Right cardiac atrium (tissue), 5 donors: Measurements from ENCODE around the gene TMEM176A. TPM values are rescaled to one million over a fixed set of nuclear protein-coding genes. Genes with fewer than 3 reads are reported as not detected.

Source experiments
- ATAC-seq, 2 donors: fragments of 200-7000 bp; cut with Tn5 transposase; one replicate each; pipeline versions ENCODE4 v1.8.0 to v1.9.1; 2020; ENCODE audit warnings: moderate library complexity in 2 of 2, mild to moderate bottlenecking in 1 of 2
- DNase-seq, 3 donors: peaks; one replicate each; pipeline ENCODE4 v3.0.0-alpha.2; 2020
- H3K27ac ChIP-seq: one replicate; pipeline ENCODE4 v1.5.1; 2013; ENCODE audit warnings: mild to moderate bottlenecking, low read length, control low read depth, moderate library complexity
- H3K27me3 ChIP-seq: one replicate; pipeline ENCODE4 v1.6.1; 2013; ENCODE audit not compliant: control insufficient read depth, insufficient read depth
- H3K4me1 ChIP-seq: one replicate; pipeline ENCODE4 v1.6.1; 2013; ENCODE audit warnings: low read length; ENCODE audit not compliant: control insufficient read depth, insufficient read depth
- H3K4me3 ChIP-seq: one replicate; pipeline ENCODE4 v1.5.1; 2013; ENCODE audit warnings: low read length, control low read depth
- H3K9me3 ChIP-seq: one replicate; pipeline ENCODE4 v1.6.1; 2013; ENCODE audit warnings: low read length; ENCODE audit not compliant: control insufficient read depth
- WGBS: extraction: QIAGEN DNeasy Blood & Tissue Kit; methylation state at CpG from one replicate; pipeline ENCODE4 v1.1.7; 2013; 5-methylcytosine and 5-hydroxymethylcytosine counted together
- intact Hi-C, 4 donors: fragments of 100-400 bp; cut with DNase I; formaldehyde crosslinking; loops; one replicate each; pipeline versions ENCODE4 v1.11.0 to v1.14.0; 2022 to 2023
- long read RNA-seq, 4 donors: library from polyadenylated mRNA; unstranded; transcript quantifications; one replicate each; pipeline ENCODE4 v2.0.0, GENCODE V29; 2020 to 2021
- polyA plus RNA-seq: library from polyadenylated mRNA; stranded (reverse); fragments of 200-250 nt; gene quantifications from one replicate; pipeline ENCODE4 v1.2.3, GENCODE V29; 2013
- total RNA-seq, 4 donors: library from RNA; stranded (reverse); fragmentation: NEBNext Ultra II Directional; extraction: Animal tissue kit (Norgen Biotek cat#: 25700); gene quantifications; one replicate each; pipeline ENCODE4 v1.2.1, GENCODE V29; 2021
- donor health status: healthy with polysubstance abuse.
- donor health status: DM: no; HTN: yes; CAD: no.
- donor health status: DM: no; HTN: no; CAD: no.
- donor health status: DM: no; HTN: yes; CAD: no; lungs with severe emphysema.
- donor health status: DM: yes; HTN: yes; CAD: no.

The TMEM176A gene, protein sequence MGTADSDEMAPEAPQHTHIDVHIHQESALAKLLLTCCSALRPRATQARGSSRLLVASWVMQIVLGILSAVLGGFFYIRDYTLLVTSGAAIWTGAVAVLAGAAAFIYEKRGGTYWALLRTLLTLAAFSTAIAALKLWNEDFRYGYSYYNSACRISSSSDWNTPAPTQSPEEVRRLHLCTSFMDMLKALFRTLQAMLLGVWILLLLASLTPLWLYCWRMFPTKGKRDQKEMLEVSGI
- total RNA-seq: 100 to 1,000 TPM in 2 of 4 donors, 10 to 100 TPM in 2; 50.8 to 167 (median 126) TPM
- polyA plus RNA-seq: 51.6 TPM
- long read RNA-seq, donor 1, transcript TMEM176A-210 (7 exons, 1,530 nt): major isoform, 70 of 141 reads
- long read RNA-seq, donor 1, transcript TMEM176A-201 (7 exons, 1,261 nt): minor isoform, 35 of 141 reads
- long read RNA-seq, donor 1, partial matches to known transcripts: 14 of 141 reads
- long read RNA-seq, donor 1, other reads (novel, unspliced or antisense): 22 of 141 reads
- long read RNA-seq, donor 2, transcript TMEM176A-210 (7 exons, 1,530 nt): major isoform, 45 of 79 reads
- long read RNA-seq, donor 2, transcript TMEM176A-201 (7 exons, 1,261 nt): minor isoform, 21 of 79 reads
- long read RNA-seq, donor 2, partial matches to known transcripts: 3 of 79 reads
- long read RNA-seq, donor 2, other reads (novel, unspliced or antisense): 10 of 79 reads
- long read RNA-seq, donor 3, transcript TMEM176A-210 (7 exons, 1,530 nt): major isoform, 72 of 142 reads
- long read RNA-seq, donor 3, transcript TMEM176A-201 (7 exons, 1,261 nt): minor isoform, 41 of 142 reads
- long read RNA-seq, donor 3, partial matches to known transcripts: 9 of 142 reads
- long read RNA-seq, donor 3, other reads (novel, unspliced or antisense): 18 of 142 reads
- long read RNA-seq, donor 4, transcript TMEM176A-201 (7 exons, 1,261 nt): major isoform, 9 of 23 reads
- long read RNA-seq, donor 4, transcript TMEM176A-210 (7 exons, 1,530 nt): minor isoform, 8 of 23 reads
- long read RNA-seq, donor 4, partial matches to known transcripts: 3 of 23 reads
- long read RNA-seq, donor 4, other reads (novel, unspliced or antisense): 3 of 23 reads

DNA sequence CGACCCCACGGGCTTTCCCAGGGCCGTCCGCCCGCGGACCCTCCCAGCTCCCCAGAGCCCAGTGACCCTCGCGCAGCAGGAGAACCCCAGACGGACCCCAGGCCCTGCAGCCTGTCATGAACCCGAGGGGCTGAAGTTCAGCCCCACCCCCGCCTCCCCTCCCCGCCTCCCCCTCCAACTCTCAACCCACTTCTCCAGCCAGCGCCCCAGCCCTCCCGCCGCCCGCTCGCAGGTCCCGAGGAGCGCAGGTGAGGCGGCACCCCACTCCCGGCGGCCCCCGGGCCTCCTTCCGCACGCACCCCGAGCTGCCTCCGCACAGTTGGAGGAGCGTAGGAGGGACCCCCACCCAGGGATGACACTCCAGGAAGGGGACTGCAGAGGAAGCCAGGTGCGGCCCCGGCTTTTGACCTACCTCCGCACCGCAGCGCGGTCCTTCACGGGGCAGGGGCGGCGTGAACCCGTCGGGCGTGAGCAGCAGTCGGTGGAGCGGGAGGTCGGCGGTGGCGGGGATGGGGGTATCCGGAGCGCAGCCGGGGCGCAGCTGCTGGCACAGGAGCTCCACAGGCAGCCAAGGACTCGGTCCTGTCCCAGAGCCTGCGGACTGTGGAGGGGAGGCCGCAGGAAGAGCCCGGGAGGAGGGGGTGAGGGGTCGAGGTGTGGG, at the start of gene TMEM176A:
Gene TMEM176A (plus strand): TSS at position 189 of the 661 bp plus-strand sequence. CDS start 782 bp downstream, outside the sequence.
- H3K9me3 ChIP-seq: no peaks in the 10 kb centered on the region
- WGBS: 5% methylated on average over 54 of the region's 54 CpGs
- H3K4me3 ChIP-seq: peak within 1 kb of the TSS; percentile 68
- intact Hi-C loops: no loop called here
- H3K4me1 ChIP-seq: no peaks in the 10 kb centered on the region
- DNase-seq: peak; percentile 53 to 74 (median 54)
- H3K27ac ChIP-seq: no peak within 1 kb of the TSS
- no peaks in the 10 kb centered on the region for H3K27me3 ChIP-seq
- ATAC-seq: peak; percentile 53 to 75

DNA sequence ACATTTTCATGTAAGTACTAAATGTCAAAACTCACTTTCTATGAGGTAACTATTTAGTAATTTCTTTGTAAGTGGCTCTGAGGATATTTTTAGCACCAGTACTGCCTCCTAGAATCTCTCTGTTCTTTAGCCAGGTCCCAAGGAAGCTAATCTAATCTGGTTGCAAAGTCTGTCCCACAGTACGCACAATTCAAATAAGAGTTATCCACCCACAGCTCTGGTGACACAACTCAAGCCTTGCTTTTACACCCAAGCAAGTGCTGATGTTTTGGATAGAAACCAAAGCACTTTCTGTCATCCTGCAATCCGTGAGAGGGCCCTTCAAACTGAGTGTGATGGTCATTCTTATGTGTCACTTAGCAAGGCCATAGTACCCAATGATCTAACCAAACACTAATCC, 48.9 kb upstream of the TMEM176A start:
- Histone ChIP-seq H3K4me3 (no peak overlapping the region), H3K27me3 (no peaks in the 10 kb centered on the region), H3K27ac (peak overlapping the region; percentile 72), H3K9me3 (no peaks in the 10 kb centered on the region), H3K4me1 (peaks cover 9% of the 10 kb centered on the region)
- ATAC-seq (peak; percentile 87 to 89), DNase-seq (no peak)
- 13% methylated on average over 2 of the region's 2 CpGs for WGBS
- intact Hi-C loops: loop anchor here in 1 of 4 donors (10.0 kb wide), 1 partner anchor 127 kb away; no protein-coding TSS in a partner anchor

DNA sequence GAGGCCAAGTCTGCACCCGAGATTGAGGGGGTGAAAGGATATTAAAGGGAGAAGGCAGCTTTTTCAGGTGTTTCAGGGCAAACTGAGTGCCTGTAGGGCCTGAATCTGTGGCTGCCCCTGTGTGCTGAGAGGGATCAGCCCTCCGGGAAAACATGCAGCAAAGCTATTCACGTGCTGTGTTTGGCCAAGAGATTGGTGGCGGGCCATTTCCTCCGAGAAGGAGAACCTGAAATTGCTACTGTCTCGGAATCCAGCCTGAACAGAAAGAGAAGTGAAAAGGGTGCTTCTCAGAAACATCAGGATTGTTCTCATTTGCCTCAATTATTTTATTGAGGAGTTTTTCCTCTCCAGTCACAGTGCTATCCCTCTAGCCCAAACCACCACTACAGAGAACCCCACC, 47.3 kb upstream of the TMEM176A start:
- ATAC-seq: no peak
- Histone ChIP-seq H3K4me3 (no peak overlapping the region), H3K4me1 (peaks cover 9% of the 10 kb centered on the region), H3K9me3 (no peaks in the 10 kb centered on the region), H3K27ac (no peak overlapping the region), H3K27me3 (no peaks in the 10 kb centered on the region)
- intact Hi-C loops: loop anchor here in 1 of 4 donors (10.0 kb wide), 1 partner anchor 128 kb away; no protein-coding TSS in a partner anchor
- WGBS: 49% methylated on average over 6 of the region's 6 CpGs
- peak in 2 of 3 donors; percentile 49 to 57 for DNase-seq

DNA sequence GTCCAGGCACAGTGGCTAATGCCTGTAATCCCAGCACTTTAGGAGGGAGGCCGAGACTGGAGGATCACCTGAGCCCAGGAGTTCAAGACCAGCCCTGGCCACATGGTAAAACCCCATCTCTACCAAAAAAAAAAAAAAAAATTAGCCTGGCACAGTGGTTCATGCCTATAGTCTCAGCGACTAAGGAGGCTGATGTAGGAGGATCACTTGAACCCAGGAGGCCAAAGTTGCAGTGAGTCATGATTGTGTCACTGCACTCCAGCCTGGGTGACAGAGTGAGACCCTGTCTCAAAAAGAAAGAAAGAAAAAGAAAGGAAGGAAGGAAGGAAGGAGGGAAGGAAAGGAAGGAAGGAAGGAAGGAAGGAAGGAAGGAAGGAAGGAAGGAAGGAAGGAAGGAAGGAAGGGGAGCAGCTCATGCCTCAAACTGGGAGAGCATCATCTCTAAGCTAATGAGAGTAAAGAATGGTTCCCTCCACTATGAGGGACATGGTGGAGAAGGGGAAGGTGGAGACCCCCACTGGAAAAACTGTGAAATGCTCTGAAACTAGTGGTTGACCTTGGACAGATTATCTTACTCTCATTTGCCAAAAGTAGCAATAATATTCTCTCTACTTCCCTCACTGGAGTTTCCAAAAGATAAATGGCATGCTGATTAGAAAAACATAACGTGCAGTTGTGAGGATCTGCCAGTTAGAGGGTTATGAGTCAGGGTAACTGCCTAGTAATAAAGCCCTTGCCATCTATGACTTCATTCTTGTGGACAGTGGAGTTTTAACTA, 46.6 kb upstream of the TMEM176A start:
- WGBS: 42% methylated on average over 3 of the region's 3 CpGs
- peaks cover 9% of the 10 kb centered on the region for H3K4me1 ChIP-seq
- H3K27me3 ChIP-seq: no peaks in the 10 kb centered on the region
- peak overlapping the region; percentile 5 for H3K27ac ChIP-seq
- H3K4me3 ChIP-seq: no peak overlapping the region
- peak; percentile 54 to 71 for ATAC-seq
- H3K9me3 ChIP-seq: no peaks in the 10 kb centered on the region
- no peak for DNase-seq
- intact Hi-C loops: loop anchor here in 2 of 4 donors (2.0 to 10.0 kb wide), 2 partner anchors 129 to 303 kb away; partner anchors contain the start of gene GIMAP8 (in 1 of the 2)

DNA sequence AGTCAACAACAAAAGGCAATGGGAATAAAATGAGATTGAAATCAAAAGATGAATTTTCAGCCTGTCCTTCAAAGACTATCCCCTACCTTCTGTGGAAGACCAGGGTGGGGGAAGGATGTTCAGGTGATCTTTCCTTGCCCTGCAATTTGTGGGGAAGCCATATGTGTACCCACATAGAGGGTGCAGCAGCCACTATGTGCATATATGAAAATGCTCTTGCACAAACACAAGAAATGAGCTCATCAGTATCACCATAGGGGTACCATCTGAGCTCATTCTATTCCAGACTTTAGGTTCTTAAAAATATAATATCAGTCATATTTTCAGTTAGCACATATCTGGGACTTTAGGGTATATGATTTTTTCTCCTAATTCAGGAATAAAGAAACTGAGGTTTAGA, 45.6 kb upstream of the TMEM176A start:
- ATAC-seq (no peak), DNase-seq (no peak)
- intact Hi-C loops: loop anchor here in 3 of 4 donors (2.0 to 10.0 kb wide), 3 partner anchors 130 to 308 kb away; partner anchors contain the start of gene GIMAP8 (in 1 of the 3)
- Histone ChIP-seq H3K9me3 (no peaks in the 10 kb centered on the region), H3K4me3 (no peak overlapping the region), H3K4me1 (peaks cover 9% of the 10 kb centered on the region), H3K27ac (peak overlapping the region; percentile 81), H3K27me3 (no peaks in the 10 kb centered on the region)

DNA sequence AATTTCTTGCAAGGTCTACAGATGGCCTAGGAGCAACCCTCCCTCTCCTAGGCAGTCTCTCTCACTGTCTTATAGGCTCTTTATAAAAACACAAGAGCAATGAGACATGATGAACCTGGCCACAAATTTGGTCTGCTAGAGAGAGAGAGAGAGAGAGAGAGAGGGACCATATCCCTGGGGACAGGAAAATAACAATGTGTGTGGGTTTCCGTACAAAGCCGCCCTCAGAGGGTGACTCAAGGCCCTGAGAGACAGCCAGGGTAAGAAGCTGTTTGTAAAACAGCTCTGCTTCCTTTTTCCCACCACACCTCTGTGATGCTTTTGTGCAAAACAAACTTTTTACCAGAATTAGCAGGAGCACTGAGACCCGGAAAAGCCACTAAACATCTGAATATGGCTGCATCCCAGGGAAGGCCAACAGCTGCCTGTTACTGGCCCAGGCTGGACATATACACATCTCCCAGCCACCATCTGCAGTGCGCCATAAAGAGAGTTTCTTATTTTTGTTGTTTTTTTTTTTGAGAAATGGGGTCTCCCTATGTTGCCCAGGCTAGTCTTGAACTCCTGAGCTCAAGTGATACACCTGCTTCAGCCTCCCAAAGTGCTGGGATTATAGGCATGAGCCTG, 45.0 kb upstream of the TMEM176A start:
- H3K27me3 ChIP-seq: no peaks in the 10 kb centered on the region
- 53% methylated on average over 4 of the region's 4 CpGs for WGBS
- peak; percentile 64 to 79 for ATAC-seq
- peaks cover 9% of the 10 kb centered on the region for H3K4me1 ChIP-seq
- DNase-seq: peak in 2 of 3 donors; percentile 37 to 40
- peak overlapping the region; percentile 81 for H3K27ac ChIP-seq
- H3K9me3 ChIP-seq: no peaks in the 10 kb centered on the region
- intact Hi-C loops: loop anchor here in 3 of 4 donors (2.0 to 10.0 kb wide), 3 partner anchors 131 to 308 kb away; partner anchors contain the start of gene GIMAP8 (in 1 of the 3)
- H3K4me3 ChIP-seq: no peak overlapping the region

DNA sequence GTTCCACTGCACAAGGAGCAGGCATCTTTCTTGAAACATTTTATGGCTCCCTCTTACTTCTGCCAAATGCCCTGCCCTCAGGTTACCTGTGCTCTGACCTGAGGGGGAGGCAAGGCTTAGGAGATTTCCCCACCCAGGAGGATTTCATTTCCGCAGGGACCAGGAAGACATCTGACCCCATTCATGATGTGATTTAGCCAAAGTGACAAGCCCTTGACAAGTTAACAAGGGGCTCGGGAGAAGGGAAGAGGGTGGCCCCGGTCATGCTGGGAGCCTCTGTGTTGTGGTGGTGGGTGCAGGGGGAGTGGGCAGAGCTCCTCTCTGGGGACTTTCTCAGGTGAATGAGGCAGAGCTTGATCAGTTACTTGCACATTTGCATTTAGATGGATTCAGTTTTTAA, 44.4 kb upstream of the TMEM176A start:
- H3K4me3 ChIP-seq: no peak overlapping the region
- no peaks in the 10 kb centered on the region for H3K9me3 ChIP-seq
- DNase-seq (no peak), ATAC-seq (no peak)
- peak overlapping the region; percentile 81 for H3K27ac ChIP-seq
- intact Hi-C loops: loop anchor here in 2 of 4 donors (5.0 to 10.0 kb wide), 2 partner anchors 131 to 309 kb away; no protein-coding TSS in a partner anchor
- H3K4me1 ChIP-seq: peaks cover 9% of the 10 kb centered on the region
- 60% methylated on average over 3 of the region's 3 CpGs for WGBS
- H3K27me3 ChIP-seq: no peaks in the 10 kb centered on the region

DNA sequence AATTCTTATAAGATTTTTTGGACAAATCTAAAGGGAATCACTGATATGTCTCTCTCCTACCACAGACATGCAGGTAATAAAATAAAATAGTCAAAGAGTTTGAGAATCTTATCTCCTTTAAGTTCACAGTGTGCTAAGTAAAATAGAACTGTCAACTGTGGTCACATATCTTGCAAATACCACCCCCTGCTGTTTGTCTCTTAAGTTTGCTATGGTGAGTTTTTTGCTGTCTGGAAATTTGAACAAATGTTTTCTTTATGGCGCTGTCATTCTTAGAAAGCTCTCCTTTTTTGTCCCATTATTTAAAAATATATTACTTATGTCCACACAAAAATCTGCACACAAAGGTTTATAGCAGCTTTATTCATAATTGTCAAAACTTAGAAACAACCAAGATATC, 43.7 kb upstream of the TMEM176A start:
- no peaks in the 10 kb centered on the region for H3K9me3 ChIP-seq
- no peak overlapping the region for H3K4me3 ChIP-seq
- intact Hi-C loops: loop anchor here in 2 of 4 donors (5.0 to 10.0 kb wide), 2 partner anchors 132 to 310 kb away; no protein-coding TSS in a partner anchor
- no peaks in the 10 kb centered on the region for H3K27me3 ChIP-seq
- DNase-seq (no peak), ATAC-seq (peak in 1 of 2 donors; percentile 17)
- WGBS: 44% methylated on average over 1 of the region's 1 CpG
- H3K27ac ChIP-seq: no peak overlapping the region
- H3K4me1 ChIP-seq: peaks cover 9% of the 10 kb centered on the region

DNA sequence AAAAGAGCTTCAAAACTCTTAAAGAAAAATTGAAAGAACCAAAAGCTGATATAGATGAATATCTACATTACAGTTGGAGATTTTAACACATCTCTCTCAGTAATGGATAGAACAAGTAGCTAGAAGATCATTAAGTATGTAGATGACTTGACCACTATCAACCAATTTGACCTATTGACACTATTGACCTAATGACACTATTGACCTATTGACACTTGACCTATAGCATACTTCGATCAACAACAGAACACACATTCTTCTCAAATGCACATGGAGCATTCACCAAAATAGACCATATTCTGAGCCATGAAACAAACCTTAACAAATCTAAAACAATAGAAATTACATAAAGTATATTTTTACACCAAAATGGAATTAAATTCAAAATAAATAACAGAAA, 41.1 kb upstream of the TMEM176A start:
- 72% methylated on average over 1 of the region's 1 CpG for WGBS
- Histone ChIP-seq H3K4me1 (peaks cover 6% of the 10 kb centered on the region), H3K27me3 (no peaks in the 10 kb centered on the region), H3K9me3 (no peaks in the 10 kb centered on the region), H3K27ac (no peak overlapping the region), H3K4me3 (no peak overlapping the region)
- no peak for DNase-seq
- no peak for ATAC-seq
- intact Hi-C loops: loop anchor here in 2 of 4 donors (5.0 to 10.0 kb wide), 2 partner anchors 135 to 312 kb away; no protein-coding TSS in a partner anchor
